Measurements from ENCODE around the gene PGK1. TPM values are rescaled to one million over a fixed set of nuclear protein-coding genes. Genes with fewer than 3 reads are reported as not detected.
"Not testable (repeated sequence)": the region's sequence is repeated elsewhere in the genome, so short reads cannot be mapped to it uniquely, and the experiment has no call there.

PGK1 gene
- total and polyA plus RNA-seq, 2 donors (not counting 3 experiments of a cell fraction or from before 2014, with no cell fraction given), result 222 to 377 TPM

GRCh38 chrX:78157373-78157772 lies 53.3 kb downstream of the PGK1 start:
- H3K4me3 ChIP-seq (replicated peaks in 1 of 3; ENCODE audit: insufficient read depth in 1 of 3, low read depth in 1 of 3, low read length in 3 of 3); H3K79me2 ChIP-seq (ENCODE audit: control insufficient read depth, insufficient read depth, low read length); intact Hi-C loops (cut with micrococcal nuclease); DNase-seq (ENCODE audit: low read depth, low spot score); CTCF ChIA-PET; H3K9me1 ChIP-seq (replicated peaks; ENCODE audit: control insufficient read depth, extremely low read depth, insufficient read depth, low read length); H3K27ac ChIP-seq (ENCODE audit: insufficient read depth, low read depth, low read length); H3K9ac ChIP-seq (replicated peaks; ENCODE audit: extremely low read depth, insufficient read depth, low read length); H3K36me3 ChIP-seq (ENCODE audit: control insufficient read depth in 2 of 2, extremely low read depth in 1 of 2, insufficient read depth in 2 of 2, low read length in 2 of 2); H4K20me1 ChIP-seq (replicated peaks; ENCODE audit: control insufficient read depth, extremely low read depth, insufficient read depth, low read length); H3K4me2 ChIP-seq (ENCODE audit: insufficient read depth, low read length); dilution Hi-C loops (cut with MboI; ENCODE audit: extremely low pct_ligation_motif_present, low sequenced_read_pairs); H3K9me3 ChIP-seq (replicated peaks; ENCODE audit: control insufficient read depth, insufficient read depth, low read length); H3K4me1 ChIP-seq (ENCODE audit: control insufficient read depth, extremely low read depth, insufficient read depth, low read length); H3K27me3 ChIP-seq (ENCODE audit: control insufficient read depth in 2 of 2, insufficient read depth in 2 of 2, low read length in 2 of 2); BruUV-seq (replicated peaks); POLR2A ChIA-PET; H2AFZ ChIP-seq (ENCODE audit: low read depth, low read length): not testable (repeated sequence)
- FAIRE-seq, result peak; percentile 21

DNA sequence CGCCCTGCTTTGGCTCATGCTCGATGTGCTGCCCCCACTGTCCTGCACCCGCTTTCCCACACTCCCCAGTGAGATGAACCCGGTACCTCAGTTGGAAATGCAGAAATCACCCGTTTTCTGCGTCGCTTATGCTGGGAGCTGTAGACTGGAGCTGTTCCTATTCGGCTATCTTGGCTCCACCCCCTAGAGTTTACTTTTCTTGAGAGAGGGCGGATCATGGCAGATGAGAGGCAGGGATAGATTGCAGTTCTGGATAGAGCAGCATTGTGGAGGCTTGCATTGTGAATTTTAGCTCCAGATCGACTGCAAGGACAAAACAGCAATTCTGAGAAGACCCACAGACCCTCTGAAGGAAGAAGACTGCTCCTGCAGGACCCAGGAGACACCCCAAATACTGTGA lies 53.8 kb downstream of the PGK1 start:
- H3K4me3 ChIP-seq (replicated peaks in 1 of 3; ENCODE audit: insufficient read depth in 1 of 3, low read depth in 1 of 3, low read length in 3 of 3); H3K27ac ChIP-seq (ENCODE audit: insufficient read depth, low read depth, low read length); DNase-seq (ENCODE audit: low read depth, low spot score); H3K79me2 ChIP-seq (ENCODE audit: control insufficient read depth, insufficient read depth, low read length); BruUV-seq (replicated peaks); H3K9ac ChIP-seq (replicated peaks; ENCODE audit: extremely low read depth, insufficient read depth, low read length); H4K20me1 ChIP-seq (replicated peaks; ENCODE audit: control insufficient read depth, extremely low read depth, insufficient read depth, low read length); CTCF ChIA-PET; H3K4me2 ChIP-seq (ENCODE audit: insufficient read depth, low read length); FAIRE-seq; dilution Hi-C loops (cut with MboI; ENCODE audit: extremely low pct_ligation_motif_present, low sequenced_read_pairs); POLR2A ChIA-PET; H2AFZ ChIP-seq (ENCODE audit: low read depth, low read length); H3K36me3 ChIP-seq (ENCODE audit: control insufficient read depth in 2 of 2, extremely low read depth in 1 of 2, insufficient read depth in 2 of 2, low read length in 2 of 2); H3K9me1 ChIP-seq (replicated peaks; ENCODE audit: control insufficient read depth, extremely low read depth, insufficient read depth, low read length); H3K4me1 ChIP-seq (ENCODE audit: control insufficient read depth, extremely low read depth, insufficient read depth, low read length); H3K9me3 ChIP-seq (replicated peaks; ENCODE audit: control insufficient read depth, insufficient read depth, low read length); intact Hi-C loops (cut with micrococcal nuclease); H3K27me3 ChIP-seq (ENCODE audit: control insufficient read depth in 2 of 2, insufficient read depth in 2 of 2, low read length in 2 of 2): not testable (repeated sequence)

DNA sequence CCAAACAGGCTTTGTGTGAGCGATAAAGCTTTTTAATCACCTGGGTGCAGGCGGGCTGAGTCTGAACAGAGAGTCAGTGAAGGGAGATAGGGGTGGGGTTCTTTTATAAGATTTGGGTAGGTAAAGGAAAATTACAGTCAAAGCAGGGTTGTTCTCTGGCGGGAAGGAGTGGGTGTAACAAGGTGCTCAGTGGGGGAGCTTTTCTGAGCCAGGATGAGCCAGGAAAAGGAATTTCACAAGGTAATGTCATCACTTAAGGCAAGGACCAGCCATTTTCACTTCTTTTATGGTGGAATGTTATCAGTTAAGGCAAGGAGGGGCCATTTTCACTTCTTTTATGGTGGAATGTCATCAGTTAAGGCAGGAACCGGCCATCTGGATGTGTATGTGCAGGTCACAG lies 56.7 kb downstream of the PGK1 start:
- H3K79me2 ChIP-seq (ENCODE audit: control insufficient read depth, insufficient read depth, low read length); H3K9ac ChIP-seq (replicated peaks; ENCODE audit: extremely low read depth, insufficient read depth, low read length); intact Hi-C loops (cut with micrococcal nuclease); H2AFZ ChIP-seq (ENCODE audit: low read depth, low read length); POLR2A ChIA-PET; H3K4me2 ChIP-seq (ENCODE audit: insufficient read depth, low read length); dilution Hi-C loops (cut with MboI; ENCODE audit: extremely low pct_ligation_motif_present, low sequenced_read_pairs); H3K9me3 ChIP-seq (replicated peaks; ENCODE audit: control insufficient read depth, insufficient read depth, low read length); H3K27ac ChIP-seq (ENCODE audit: insufficient read depth, low read depth, low read length); H3K4me3 ChIP-seq (replicated peaks in 1 of 3; ENCODE audit: insufficient read depth in 1 of 3, low read depth in 1 of 3, low read length in 3 of 3); FAIRE-seq; BruUV-seq (replicated peaks); DNase-seq (ENCODE audit: low read depth, low spot score); H3K27me3 ChIP-seq (ENCODE audit: control insufficient read depth in 2 of 2, insufficient read depth in 2 of 2, low read length in 2 of 2); H3K36me3 ChIP-seq (ENCODE audit: control insufficient read depth in 2 of 2, extremely low read depth in 1 of 2, insufficient read depth in 2 of 2, low read length in 2 of 2); H3K4me1 ChIP-seq (ENCODE audit: control insufficient read depth, extremely low read depth, insufficient read depth, low read length); H4K20me1 ChIP-seq (replicated peaks; ENCODE audit: control insufficient read depth, extremely low read depth, insufficient read depth, low read length); H3K9me1 ChIP-seq (replicated peaks; ENCODE audit: control insufficient read depth, extremely low read depth, insufficient read depth, low read length): not testable (repeated sequence)
- CTCF ChIA-PET, result interaction anchor here (0.6 kb wide), 1 partner anchor 1127 kb away, joined by 3 read pairs; no protein-coding TSS in a partner anchor

DNA sequence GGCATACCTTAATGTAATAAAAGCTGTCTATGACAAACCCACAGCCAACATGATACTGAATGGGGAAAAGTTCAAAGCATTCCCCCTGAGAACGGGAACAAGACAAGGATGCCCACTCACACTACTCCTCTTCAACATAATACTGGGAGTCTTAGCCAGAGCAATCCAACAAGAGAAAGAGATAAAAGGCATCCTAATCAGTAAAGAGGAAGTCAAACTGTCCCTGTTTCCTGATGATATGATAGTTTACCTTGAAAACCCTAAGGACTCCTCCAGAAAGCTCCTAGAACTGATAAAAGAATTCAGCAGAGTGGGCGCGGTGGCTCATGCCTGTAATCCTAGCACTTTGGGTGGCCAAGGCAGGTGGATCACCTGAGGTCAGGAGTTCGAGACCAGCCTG lies 59.1 kb downstream of the PGK1 start:
- BruUV-seq (replicated peaks); H4K20me1 ChIP-seq (replicated peaks; ENCODE audit: control insufficient read depth, extremely low read depth, insufficient read depth, low read length); H3K27me3 ChIP-seq (ENCODE audit: control insufficient read depth in 2 of 2, insufficient read depth in 2 of 2, low read length in 2 of 2); CTCF ChIA-PET; H3K9ac ChIP-seq (replicated peaks; ENCODE audit: extremely low read depth, insufficient read depth, low read length); H3K79me2 ChIP-seq (ENCODE audit: control insufficient read depth, insufficient read depth, low read length); H3K27ac ChIP-seq (ENCODE audit: insufficient read depth, low read depth, low read length); FAIRE-seq; H3K4me3 ChIP-seq (replicated peaks in 1 of 3; ENCODE audit: insufficient read depth in 1 of 3, low read depth in 1 of 3, low read length in 3 of 3); intact Hi-C loops (cut with micrococcal nuclease); POLR2A ChIA-PET; dilution Hi-C loops (cut with MboI; ENCODE audit: extremely low pct_ligation_motif_present, low sequenced_read_pairs); DNase-seq (ENCODE audit: low read depth, low spot score); H2AFZ ChIP-seq (ENCODE audit: low read depth, low read length); H3K4me2 ChIP-seq (ENCODE audit: insufficient read depth, low read length); H3K9me3 ChIP-seq (replicated peaks; ENCODE audit: control insufficient read depth, insufficient read depth, low read length); H3K9me1 ChIP-seq (replicated peaks; ENCODE audit: control insufficient read depth, extremely low read depth, insufficient read depth, low read length); H3K36me3 ChIP-seq (ENCODE audit: control insufficient read depth in 2 of 2, extremely low read depth in 1 of 2, insufficient read depth in 2 of 2, low read length in 2 of 2); H3K4me1 ChIP-seq (ENCODE audit: control insufficient read depth, extremely low read depth, insufficient read depth, low read length): not testable (repeated sequence)

Data from endothelial cell of umbilical vein (primary cell).